Dermis blood vessel endothelial cell (primary cell): ENCODE data around the gene HECA. TPM values are rescaled to one million over a fixed set of nuclear protein-coding genes. Genes with fewer than 3 reads are reported as not detected.
"Not testable (repeated sequence)": the region's sequence is repeated elsewhere in the genome, so short reads cannot be mapped to it uniquely, and the experiment has no call there.

Source experiments
- DNase-seq: peaks from one replicate; pipeline ENCODE4 v3.0.0; 2010
- total RNA-seq: library from RNA; depleted of rRNA; stranded (reverse); fragments of >200 nt; gene quantifications from 2 replicates; pipeline ENCODE4 v1.2.3, GENCODE V29; 2014

The HECA gene
- total RNA-seq, 1 donor from 2014 or later, result 44.6 TPM

GRCh38 chr6:139219746-139220145, 84.9 kb downstream of the HECA start:
- no peak for DNase-seq

- not testable (repeated sequence) for DNase-seq
These were observed 93.5 kb downstream of the HECA start for GRCh38 chr6:139228387-139228786.

Other genes starting within 250 kb of the HECA start
- gene REPS1, start 146.8 kb upstream of the HECA start, total RNA-seq, result 25.4 and 29.5 TPM in 2 replicates
- gene ABRACL, start 106.3 kb upstream of the HECA start, total RNA-seq, result 41.0 and 41.9 TPM in 2 replicates
- 0.68 and 0.74 TPM in 2 replicates for gene TXLNB, start 156.9 kb downstream of the HECA start, total RNA-seq
- gene CITED2, start 239.6 kb downstream of the HECA start, total RNA-seq, result 28.8 and 50.0 TPM in 2 replicates